Vagina (tissue), 2 donors: ENCODE data around the gene TRIM15. TPM values are rescaled to one million over a fixed set of nuclear protein-coding genes. Genes with fewer than 3 reads are reported as not detected.

Experiments used
- DNase-seq, 2 donors: peaks; one replicate each; pipeline ENCODE4 v3.0.0-alpha.2; 2017; ENCODE audit errors: extremely low spot score in 2 of 2
- H3K27ac ChIP-seq: fragments of 200-600 bp; sonication (generic); one replicate; pipeline ENCODE4 v1.5.1; 2019
- H3K27me3 ChIP-seq: fragments of 200-600 bp; sonication (generic); one replicate; pipeline ENCODE4 v1.5.1; 2019
- H3K36me3 ChIP-seq, 2 donors: fragments of 200-600 bp; sonication (generic); one replicate each; pipeline ENCODE4 v1.5.1; 2017 to 2019
- H3K4me1 ChIP-seq: fragments of 200-600 bp; sonication (generic); one replicate; pipeline ENCODE4 v1.5.1; 2019
- H3K4me3 ChIP-seq, 2 donors: fragments of 200-600 bp; sonication (generic); 1 replicate in 1 of 2; 2 replicates in 1 of 2; pipeline ENCODE4 v1.5.1; 2016 to 2019
- H3K9me3 ChIP-seq: fragments of 200-600 bp; sonication (generic); one replicate; pipeline ENCODE4 v1.5.1; 2019
- POLR2A ChIP-seq, 2 donors: fragments of 450-650 bp; IDR thresholded peaks; one replicate each; pipeline ENCODE4 v1.6.1; 2017; ENCODE audit warnings: antibody characterized with exemption in 2 of 2, mild to moderate bottlenecking in 2 of 2, moderate library complexity in 2 of 2
- POLR2AphosphoS5 ChIP-seq, 2 donors: sonication (generic); formaldehyde crosslinking; IDR thresholded peaks; one replicate each; pipeline ENCODE4 v1.9.0; 2017; ENCODE audit warnings: antibody characterized with exemption in 2 of 2, mild to moderate bottlenecking in 2 of 2, low read depth in 1 of 2; ENCODE audit not compliant: insufficient read depth in 1 of 2
- intact Hi-C: fragments of 100-400 bp; cut with DNase I; formaldehyde crosslinking; loops from one replicate; pipeline ENCODE4 v1.15.1; 2023
- total RNA-seq: library from RNA; depleted of rRNA; stranded (reverse); fragments of >200 nt; gene quantifications from one replicate; pipeline ENCODE4 v1.2.3, GENCODE V29; 2016
- TF ChIP-seq, protein P1 (sequence below), 3 experiments: fragments of 450-650 bp in 2 of 3; fragments of 200-600 bp in 1 of 3; sonication (generic) in 1 of 3; IDR thresholded peaks; one replicate each; pipeline ENCODE4 v1.5.1; 2017 to 2019; ENCODE audit warnings: antibody characterized with exemption in 3 of 3, mild to moderate bottlenecking in 2 of 3, moderate library complexity in 2 of 3

Gene TRIM15
- total RNA-seq, 1 donor from 2014 or later, result not detected

DNA sequence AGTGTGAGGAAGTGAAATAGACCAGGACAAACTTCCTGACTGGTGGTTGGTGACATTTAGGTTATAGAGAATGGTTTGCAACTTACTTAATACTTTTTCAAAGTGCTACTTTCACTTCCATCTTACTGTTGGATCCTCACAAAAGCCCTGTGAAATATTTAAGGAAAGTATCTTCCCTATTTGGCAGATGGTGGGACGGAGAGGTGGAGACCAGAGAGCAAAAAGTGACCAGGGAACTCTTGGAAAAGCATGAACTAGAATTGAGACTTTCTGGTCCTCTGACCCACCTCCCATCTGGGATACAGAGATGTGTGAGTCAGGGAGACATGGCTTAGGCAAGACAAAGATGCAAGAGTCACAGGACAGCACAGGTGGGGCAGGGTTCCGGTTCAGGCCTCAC is 5.3 kb upstream of the TRIM15 start:
- Histone ChIP-seq H3K27me3 (no peaks in the 10 kb centered on the region), H3K9me3 (no peaks in the 10 kb centered on the region), H3K36me3 (no peaks in the 10 kb centered on the region), H3K4me1 (peaks cover 7% of the 10 kb centered on the region), H3K27ac (no peak overlapping the region), H3K4me3 (no peak overlapping the region)
- no peak for TF ChIP-seq POLR2AphosphoS5 (IDR thresholded peaks at IDR 0.05; ENCODE audit: insufficient read depth in 1 of 2, low read depth in 1 of 2)
- no peak for TF ChIP-seq POLR2A (IDR thresholded peaks at IDR 0.05)
- TF ChIP-seq, protein P1, sequence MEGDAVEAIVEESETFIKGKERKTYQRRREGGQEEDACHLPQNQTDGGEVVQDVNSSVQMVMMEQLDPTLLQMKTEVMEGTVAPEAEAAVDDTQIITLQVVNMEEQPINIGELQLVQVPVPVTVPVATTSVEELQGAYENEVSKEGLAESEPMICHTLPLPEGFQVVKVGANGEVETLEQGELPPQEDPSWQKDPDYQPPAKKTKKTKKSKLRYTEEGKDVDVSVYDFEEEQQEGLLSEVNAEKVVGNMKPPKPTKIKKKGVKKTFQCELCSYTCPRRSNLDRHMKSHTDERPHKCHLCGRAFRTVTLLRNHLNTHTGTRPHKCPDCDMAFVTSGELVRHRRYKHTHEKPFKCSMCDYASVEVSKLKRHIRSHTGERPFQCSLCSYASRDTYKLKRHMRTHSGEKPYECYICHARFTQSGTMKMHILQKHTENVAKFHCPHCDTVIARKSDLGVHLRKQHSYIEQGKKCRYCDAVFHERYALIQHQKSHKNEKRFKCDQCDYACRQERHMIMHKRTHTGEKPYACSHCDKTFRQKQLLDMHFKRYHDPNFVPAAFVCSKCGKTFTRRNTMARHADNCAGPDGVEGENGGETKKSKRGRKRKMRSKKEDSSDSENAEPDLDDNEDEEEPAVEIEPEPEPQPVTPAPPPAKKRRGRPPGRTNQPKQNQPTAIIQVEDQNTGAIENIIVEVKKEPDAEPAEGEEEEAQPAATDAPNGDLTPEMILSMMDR (IDR thresholded peaks at IDR 0.05), result no peak
- DNase-seq, result no peak
- intact Hi-C loops, result no loop called here

DNA sequence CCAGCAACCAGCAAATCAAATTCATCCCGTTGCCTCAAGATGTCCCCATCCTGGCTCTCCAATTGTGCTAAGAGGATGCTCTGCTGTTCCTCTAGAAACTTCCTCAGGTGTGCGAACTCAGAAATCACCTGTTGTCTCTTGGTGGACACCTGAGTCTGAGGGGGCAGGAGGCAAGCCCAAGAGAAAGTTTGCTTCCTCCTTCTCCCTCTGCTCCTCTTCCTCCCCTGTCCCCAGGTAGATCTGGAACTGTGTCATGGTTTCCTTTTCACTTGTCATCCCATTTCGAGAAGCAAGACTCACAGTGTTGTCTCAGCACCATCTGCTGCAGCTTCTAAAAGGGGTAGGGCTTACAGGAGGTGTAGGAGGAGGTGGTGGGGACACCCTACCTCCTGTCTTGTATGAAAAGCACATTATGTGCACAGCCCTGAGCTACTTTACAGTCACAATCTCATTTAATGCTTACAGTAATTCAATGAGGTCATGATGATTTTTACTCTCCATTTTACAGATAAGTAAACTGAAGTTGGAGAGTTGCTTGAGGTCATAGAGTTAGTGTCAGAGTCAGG is 4.8 kb upstream of the TRIM15 start:
- DNase-seq, result no peak
- no peaks in the 10 kb centered on the region for H3K9me3 ChIP-seq
- no peaks in the 10 kb centered on the region for H3K27me3 ChIP-seq
- H3K36me3 ChIP-seq, result no peaks in the 10 kb centered on the region
- no peak for TF ChIP-seq POLR2AphosphoS5 (IDR thresholded peaks at IDR 0.05; ENCODE audit: insufficient read depth in 1 of 2, low read depth in 1 of 2)
- TF ChIP-seq, protein P1 (IDR thresholded peaks at IDR 0.05), result no peak
- TF ChIP-seq POLR2A (IDR thresholded peaks at IDR 0.05), result no peak
- H3K4me3 ChIP-seq, result no peak overlapping the region
- H3K27ac ChIP-seq, result no peak overlapping the region
- H3K4me1 ChIP-seq, result peaks cover 7% of the 10 kb centered on the region
- intact Hi-C loops, result no loop called here

DNA sequence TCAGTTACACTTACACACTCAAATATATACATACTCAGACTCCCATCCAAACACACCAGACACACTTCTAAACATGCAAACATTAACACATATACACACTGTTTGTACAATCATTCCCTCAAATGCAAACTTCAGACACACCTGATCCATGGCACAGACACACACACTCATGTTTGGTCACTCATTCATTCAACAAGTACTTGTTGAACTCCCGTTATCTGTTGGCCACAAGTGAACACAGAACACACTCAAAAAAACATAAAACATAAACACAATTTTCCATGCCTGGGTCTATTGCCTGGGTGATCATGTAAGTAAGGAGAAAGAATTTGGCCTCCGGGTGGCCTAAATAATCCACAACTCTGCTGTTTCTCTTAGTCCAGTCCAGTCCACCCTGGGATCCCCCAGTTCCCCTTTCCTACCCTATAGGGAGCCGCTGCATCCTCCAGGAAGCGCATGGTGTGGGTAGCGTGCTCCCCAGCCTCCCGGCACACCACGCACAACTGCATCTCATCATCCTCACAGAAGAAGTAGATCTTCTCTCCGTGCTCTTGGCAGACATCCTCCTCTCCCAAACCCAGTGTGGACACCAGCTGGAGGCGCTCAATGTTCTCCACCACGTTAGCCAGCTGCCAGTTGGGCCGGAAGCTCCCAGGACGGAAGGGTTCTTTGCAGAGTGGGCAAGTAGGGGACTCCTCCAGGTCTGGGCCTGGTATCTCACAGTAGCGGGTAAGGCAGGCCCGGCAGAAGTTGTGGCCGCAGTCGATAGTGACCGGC is 3.1 kb upstream of the TRIM15 start:
- Histone ChIP-seq H3K27ac (no peak overlapping the region), H3K4me3 (no peak overlapping the region), H3K9me3 (no peaks in the 10 kb centered on the region), H3K27me3 (no peaks in the 10 kb centered on the region), H3K36me3 (no peaks in the 10 kb centered on the region), H3K4me1 (no peaks in the 10 kb centered on the region)
- intact Hi-C loops, result no loop called here
- no peak for DNase-seq
- no peak for TF ChIP-seq POLR2A (IDR thresholded peaks at IDR 0.05)
- TF ChIP-seq, protein P1 (IDR thresholded peaks at IDR 0.05), result no peak
- no peak for TF ChIP-seq POLR2AphosphoS5 (IDR thresholded peaks at IDR 0.05; ENCODE audit: insufficient read depth in 1 of 2, low read depth in 1 of 2)

DNA sequence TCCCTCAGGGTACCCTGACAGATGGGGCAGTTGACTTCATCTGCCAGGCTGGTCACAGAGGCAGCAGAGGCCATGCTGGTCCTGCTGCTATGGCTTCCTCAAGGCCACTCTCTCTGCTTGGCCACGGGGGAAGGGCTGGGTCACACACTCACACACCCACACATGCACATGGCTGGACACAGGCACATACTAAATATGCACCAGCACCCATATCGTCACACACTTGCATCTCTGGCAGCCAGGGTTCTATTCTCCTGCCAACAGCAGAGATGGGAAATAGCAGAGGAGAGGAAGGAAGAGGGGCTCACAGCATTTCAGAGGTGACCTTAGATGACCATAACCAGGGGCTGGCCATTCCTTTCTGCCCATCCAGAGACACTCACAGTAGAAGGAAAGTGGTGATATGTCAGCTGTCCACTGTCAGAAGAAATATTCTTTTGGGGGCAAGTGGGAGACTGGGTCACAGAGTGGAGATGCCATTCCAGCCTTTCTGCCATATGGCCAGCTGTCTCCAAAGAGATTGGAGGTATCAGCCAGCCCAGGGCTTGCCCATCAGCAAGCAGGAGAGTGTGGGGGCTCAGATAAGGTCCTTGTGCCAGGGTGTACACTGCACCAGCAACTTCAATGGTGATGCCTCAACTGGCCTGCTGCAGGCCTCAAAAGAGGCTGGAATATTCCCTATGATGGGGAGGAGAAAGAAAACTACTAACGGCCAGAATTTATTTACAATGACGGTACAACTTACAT is 2.4 kb upstream of the TRIM15 start, which contains the start of gene TRIM10:
Gene TRIM10 (minus strand): TSS at position 427 of the 747 bp plus-strand sequence. CDS start 353 bp downstream, at position 74.
- no peak for TF ChIP-seq POLR2AphosphoS5 (IDR thresholded peaks at IDR 0.05; ENCODE audit: insufficient read depth in 1 of 2, low read depth in 1 of 2)
- TF ChIP-seq, protein P1 (IDR thresholded peaks at IDR 0.05), result no peak
- intact Hi-C loops, result no loop called here

More for the DNA sequence above, 2.4 kb upstream of the TRIM15 start, which contains the start of gene TRIM10:
- Histone ChIP-seq H3K27ac (no peak within 1 kb of the TSS), H3K9me3 (no peaks in the 10 kb centered on the region), H3K36me3 (no peaks in the 10 kb centered on the region), H3K27me3 (no peaks in the 10 kb centered on the region), H3K4me1 (no peaks in the 10 kb centered on the region), H3K4me3 (no peak within 1 kb of the TSS)
- DNase-seq, result no peak
